Lung (tissue), 12 donors: Measurements from ENCODE around the gene CRB2. TPM values are rescaled to one million over a fixed set of nuclear protein-coding genes. Genes with fewer than 3 reads are reported as not detected.

ENCODE experiments used
- ATAC-seq: fragments of 200-7000 bp; cut with Tn5 transposase; one replicate; pipeline ENCODE4 v1.9.1; 2020; ENCODE audit warnings: moderate number of reproducible peaks; ENCODE audit not compliant: insufficient read depth, low FRiP score
- DNase-seq, 3 donors: peaks; one replicate each; pipeline ENCODE4 v3.0.0-alpha.2; 2013 to 2017
- H3K27ac ChIP-seq, 2 donors: one replicate each; pipeline ENCODE4 v1.5.1; 2013; ENCODE audit warnings: mild to moderate bottlenecking in 2 of 2, moderate library complexity in 2 of 2, control low read depth in 1 of 2, inconsistent platforms in 1 of 2, low read depth in 1 of 2, low read length in 1 of 2
- H3K27me3 ChIP-seq, 3 donors: one replicate each; pipeline ENCODE4 v1.5.1; 2013; ENCODE audit warnings: low read length in 2 of 3; ENCODE audit not compliant: control insufficient read depth in 3 of 3, insufficient read depth in 3 of 3
- H3K36me3 ChIP-seq, 4 donors: one replicate each; pipeline ENCODE4 v1.5.1; 2013; ENCODE audit warnings: low read length in 4 of 4, mild to moderate bottlenecking in 1 of 4, moderate library complexity in 1 of 4; ENCODE audit not compliant: control insufficient read depth in 4 of 4, insufficient read depth in 4 of 4
- H3K4me1 ChIP-seq, 5 donors: one replicate each; pipeline ENCODE4 v1.5.1; 2013; ENCODE audit warnings: low read length in 5 of 5, mild to moderate bottlenecking in 2 of 5, moderate library complexity in 1 of 5; ENCODE audit not compliant: control insufficient read depth in 5 of 5, insufficient read depth in 5 of 5
- H3K4me3 ChIP-seq: one replicate; pipeline ENCODE4 v1.5.1; 2013; ENCODE audit warnings: mild to moderate bottlenecking, control low read depth, moderate library complexity
- H3K9ac ChIP-seq, 2 donors: one replicate each; pipeline ENCODE4 v1.5.1; 2013; ENCODE audit warnings: low read length in 2 of 2, control low read depth in 1 of 2; ENCODE audit not compliant: insufficient read depth in 1 of 2
- H3K9me3 ChIP-seq, 4 donors: one replicate each; pipeline ENCODE4 v1.5.1; 2013; ENCODE audit warnings: low read length in 3 of 4, mild to moderate bottlenecking in 1 of 4, moderate library complexity in 1 of 4; ENCODE audit not compliant: control insufficient read depth in 4 of 4, insufficient read depth in 3 of 4
- WGBS, 2 donors: extraction: QIAGEN DNeasy Blood & Tissue Kit; methylation state at CpG; one replicate each; pipeline ENCODE4 v1.1.7; 2013; 5-methylcytosine and 5-hydroxymethylcytosine counted together
- polyA plus RNA-seq, 2 donors: library from polyadenylated mRNA; stranded (reverse); fragments of 200-250 nt; gene quantifications; one replicate each; pipeline ENCODE4 v1.2.1, GENCODE V29; 2013
- total RNA-seq, 2 donors: library from RNA; depleted of rRNA in 1 of 2; stranded (reverse); fragments of >200 nt in 1 of 2; gene quantifications; one replicate each; pipeline ENCODE4 v1.2.1, GENCODE V29; 2014 to 2021
- TF ChIP-seq, protein P1 (sequence below): IDR thresholded peaks from 2 replicates; pipeline ENCODE4 v1.5.1; 2012; ENCODE audit warnings: mild to moderate bottlenecking; ENCODE audit errors: control extremely low read depth, extremely low read depth
- donor health status: control.
- donor health status: control.
- donor health status: Bipolar disorder and iron deficiency.
- donor health status: healthy.
- donor health status: DM: yes; HTN: yes; CAD: no.

CRB2 gene
- total and polyA plus RNA-seq, 4 donors: 0.01 to 0.34 (median 0.21) TPM

DNA sequence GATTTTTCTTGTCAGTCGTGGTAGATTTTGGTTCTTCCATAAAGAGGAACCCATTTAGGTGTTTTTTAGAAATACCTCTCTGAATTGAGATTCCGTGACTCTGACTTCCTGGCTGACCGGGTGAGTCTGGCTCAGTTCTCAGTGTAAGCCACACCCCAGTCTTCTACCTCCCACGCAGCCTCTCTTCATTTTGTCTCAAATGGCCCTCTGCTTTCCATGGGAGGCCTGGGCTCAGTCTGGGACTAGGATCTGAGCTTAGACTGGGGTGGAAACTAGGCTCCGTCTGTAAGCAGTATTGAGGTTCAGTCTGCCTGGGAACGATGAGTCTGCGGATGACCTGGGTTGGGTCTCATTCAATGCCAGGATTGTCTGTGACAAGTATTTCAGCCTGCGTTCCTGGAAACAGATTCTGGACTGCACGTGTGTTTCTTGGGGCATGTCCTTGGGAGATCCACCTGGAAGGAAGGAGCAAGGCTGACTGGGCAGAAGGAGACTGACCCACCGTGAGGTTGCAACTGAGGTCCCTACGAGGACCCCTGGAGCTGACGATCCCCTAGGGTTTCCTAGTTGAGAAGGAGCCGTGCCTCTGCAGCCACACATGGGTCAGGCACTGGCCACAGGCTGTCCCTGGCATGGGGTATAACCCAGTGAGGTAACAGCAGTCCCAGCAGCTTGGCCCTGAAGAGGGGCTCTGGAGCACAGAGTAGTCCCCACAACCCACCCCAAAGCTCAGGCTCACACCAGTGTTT is 12.4 kb upstream of the CRB2 start:
- DNase-seq: no peak
- Histone ChIP-seq H3K27ac (no peak overlapping the region), H3K36me3 (no peaks in the 10 kb centered on the region), H3K9ac (no peak overlapping the region), H3K27me3 (no peaks in the 10 kb centered on the region), H3K4me1 (peaks cover 0 to 20% (median 6%) of the 10 kb centered on the region in 5 donors), H3K4me3 (no peak overlapping the region), H3K9me3 (no peaks in the 10 kb centered on the region)
- TF ChIP-seq, protein P1, sequence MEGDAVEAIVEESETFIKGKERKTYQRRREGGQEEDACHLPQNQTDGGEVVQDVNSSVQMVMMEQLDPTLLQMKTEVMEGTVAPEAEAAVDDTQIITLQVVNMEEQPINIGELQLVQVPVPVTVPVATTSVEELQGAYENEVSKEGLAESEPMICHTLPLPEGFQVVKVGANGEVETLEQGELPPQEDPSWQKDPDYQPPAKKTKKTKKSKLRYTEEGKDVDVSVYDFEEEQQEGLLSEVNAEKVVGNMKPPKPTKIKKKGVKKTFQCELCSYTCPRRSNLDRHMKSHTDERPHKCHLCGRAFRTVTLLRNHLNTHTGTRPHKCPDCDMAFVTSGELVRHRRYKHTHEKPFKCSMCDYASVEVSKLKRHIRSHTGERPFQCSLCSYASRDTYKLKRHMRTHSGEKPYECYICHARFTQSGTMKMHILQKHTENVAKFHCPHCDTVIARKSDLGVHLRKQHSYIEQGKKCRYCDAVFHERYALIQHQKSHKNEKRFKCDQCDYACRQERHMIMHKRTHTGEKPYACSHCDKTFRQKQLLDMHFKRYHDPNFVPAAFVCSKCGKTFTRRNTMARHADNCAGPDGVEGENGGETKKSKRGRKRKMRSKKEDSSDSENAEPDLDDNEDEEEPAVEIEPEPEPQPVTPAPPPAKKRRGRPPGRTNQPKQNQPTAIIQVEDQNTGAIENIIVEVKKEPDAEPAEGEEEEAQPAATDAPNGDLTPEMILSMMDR: no peak
- 61 to 77% methylated on average over 13 of the region's 13 CpGs for WGBS, 2 donors
- no peak for ATAC-seq

DNA sequence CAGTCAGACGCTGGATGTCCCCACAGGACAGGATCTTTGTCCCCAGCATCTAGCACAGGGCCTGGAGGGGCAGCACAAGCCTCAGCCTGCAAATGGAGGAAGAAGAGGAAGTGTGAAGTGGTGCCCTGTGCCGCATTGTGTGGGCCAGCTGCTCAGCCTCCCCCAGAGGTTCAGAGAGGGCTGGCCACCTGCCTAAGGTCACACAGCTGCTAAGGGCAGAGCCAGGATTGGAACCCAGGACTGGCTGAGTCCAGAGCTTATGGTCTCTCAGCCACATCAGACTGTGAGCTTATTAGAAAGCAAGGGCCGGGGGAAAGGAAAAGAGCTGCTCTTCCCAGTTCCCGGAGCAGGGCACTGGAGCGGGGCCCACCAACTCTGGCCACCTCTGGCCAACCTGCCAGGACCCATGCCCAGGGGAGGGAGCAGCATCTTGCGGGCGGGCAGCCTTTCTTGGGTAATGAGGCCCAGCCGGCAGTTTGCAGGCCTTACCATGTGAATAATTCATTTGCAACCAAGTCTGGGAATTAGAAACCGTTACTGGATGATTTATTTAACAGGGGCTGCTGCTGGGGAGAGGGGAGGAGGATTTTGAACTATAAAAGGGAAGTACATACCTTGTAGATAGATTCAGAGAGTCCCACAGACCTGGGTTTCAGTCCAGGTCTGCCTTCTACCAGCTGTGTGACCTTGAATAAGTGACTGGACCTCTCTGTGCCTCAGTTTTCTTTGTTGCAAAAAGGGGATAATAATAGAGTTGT is 11.6 kb upstream of the CRB2 start:
- no peaks in the 10 kb centered on the region for H3K9me3 ChIP-seq
- H3K9ac ChIP-seq: no peak overlapping the region
- no peaks in the 10 kb centered on the region for H3K27me3 ChIP-seq
- peaks cover 0 to 20% (median 6%) of the 10 kb centered on the region in 5 donors for H3K4me1 ChIP-seq
- WGBS, 2 donors: 94 to 95% methylated on average over 9 of the region's 9 CpGs
- H3K4me3 ChIP-seq: no peak overlapping the region
- no peaks in the 10 kb centered on the region for H3K36me3 ChIP-seq
- H3K27ac ChIP-seq: no peak overlapping the region
- TF ChIP-seq, protein P1: no peak
- DNase-seq: no peak
- no peak for ATAC-seq

DNA sequence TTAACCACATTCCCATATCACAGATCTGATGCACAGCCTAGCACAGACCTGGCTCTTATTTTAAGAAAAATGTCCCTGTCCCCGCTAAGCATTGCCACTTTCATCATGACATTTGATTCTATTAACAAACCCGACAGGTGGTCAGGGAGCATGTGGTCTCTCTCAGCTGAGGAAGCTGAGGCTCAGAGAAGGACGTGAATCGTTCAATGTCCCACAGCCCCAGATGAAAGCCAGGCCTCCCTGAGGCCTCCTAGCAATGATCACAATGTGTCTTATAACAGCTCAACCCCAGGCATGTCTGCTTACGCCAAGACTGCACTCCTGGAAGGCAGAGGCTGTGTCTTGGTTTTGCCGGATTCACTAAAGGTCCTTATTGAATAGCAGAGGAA is 10.4 kb upstream of the CRB2 start:
- no peaks in the 10 kb centered on the region for H3K36me3 ChIP-seq
- H3K4me3 ChIP-seq: no peak overlapping the region
- no peaks in the 10 kb centered on the region for H3K27me3 ChIP-seq
- H3K9ac ChIP-seq: no peak overlapping the region
- TF ChIP-seq, protein P1: no peak
- WGBS, 2 donors: 62 to 65% methylated on average over 6 of the region's 6 CpGs
- H3K4me1 ChIP-seq: peaks cover 0 to 13% (median under 1%) of the 10 kb centered on the region in 5 donors
- H3K27ac ChIP-seq: no peak overlapping the region
- DNase-seq (no peak), ATAC-seq (no peak)
- H3K9me3 ChIP-seq: no peaks in the 10 kb centered on the region
